ENCODE data around the gene AGBL1. TPM values are rescaled to one million over a fixed set of nuclear protein-coding genes. Genes with fewer than 3 reads are reported as not detected.

AGBL1 gene
- total and polyA plus RNA-seq, 11 donors = under 0.01 to 0.08 (median 0.02) TPM; not detected in 8

- ATAC-seq = no peak
- no peak overlapping the region for H3K27ac ChIP-seq
- H3K36me3 ChIP-seq = no peaks in the 10 kb centered on the region
- intact Hi-C loops (cut with DNase I) = no loop called here
- no peaks in the 10 kb centered on the region for H3K27me3 ChIP-seq
- H3K4me1 ChIP-seq = no peaks in the 10 kb centered on the region
- DNase-seq = no peak
- H3K9me3 ChIP-seq = no peaks in the 10 kb centered on the region
- 49 to 60% (median 50%) methylated on average over 3 of the region's 3 CpGs for WGBS, 4 donors
- no peak overlapping the region for H3K4me3 ChIP-seq
- TF ChIP-seq CTCF (IDR thresholded peaks at IDR 0.05) (no peak), POLR2A (IDR thresholded peaks at IDR 0.05) (no peak)
Observed at GRCh38 chr15:86772369-86773059, 692.8 kb downstream of the AGBL1 start.

- 82 to 89% (median 87%) methylated on average over 1 of the region's 1 CpG for WGBS, 4 donors
- no peak for ATAC-seq
Observed at GRCh38 chr15:86773736-86774135, 694.1 kb downstream of the AGBL1 start.

GRCh38 chr15:86776145-86776544 is 696.5 kb downstream of the AGBL1 start:
- intact Hi-C loops (cut with DNase I) = no loop called here
- WGBS, 4 donors = 82 to 89% (median 86%) methylated on average over 2 of the region's 2 CpGs
- ATAC-seq (no peak), DNase-seq (no peak)
- no peaks in the 10 kb centered on the region for H3K9me3 ChIP-seq
- TF ChIP-seq POLR2A (IDR thresholded peaks at IDR 0.05) (no peak), CTCF (IDR thresholded peaks at IDR 0.05) (no peak)
- H3K4me1 ChIP-seq = no peaks in the 10 kb centered on the region
- no peaks in the 10 kb centered on the region for H3K36me3 ChIP-seq
- H3K4me3 ChIP-seq = no peak overlapping the region
- no peak overlapping the region for H3K27ac ChIP-seq
- H3K27me3 ChIP-seq = no peaks in the 10 kb centered on the region

More at GRCh38 chr15:86773736-86774135, 694.1 kb downstream of the AGBL1 start:
- no peak for DNase-seq
- H3K27me3 ChIP-seq = no peaks in the 10 kb centered on the region
- TF ChIP-seq POLR2A (IDR thresholded peaks at IDR 0.05) = no peak
- no peak for TF ChIP-seq CTCF (IDR thresholded peaks at IDR 0.05)
- H3K36me3 ChIP-seq = no peaks in the 10 kb centered on the region
- H3K4me1 ChIP-seq = no peaks in the 10 kb centered on the region
- intact Hi-C loops (cut with DNase I) = no loop called here
- H3K4me3 ChIP-seq = no peak overlapping the region
- no peaks in the 10 kb centered on the region for H3K9me3 ChIP-seq
- no peak overlapping the region for H3K27ac ChIP-seq

GRCh38 chr15:86796521-86796920 is 716.9 kb downstream of the AGBL1 start:
- intact Hi-C loops (cut with DNase I) = no loop called here
- no peak for ATAC-seq
- peaks cover 0 to 4% (median 0%) of the 10 kb centered on the region in 12 donors for H3K4me1 ChIP-seq

More at GRCh38 chr15:86796521-86796920, 716.9 kb downstream of the AGBL1 start:
- no peak for DNase-seq
- no peak overlapping the region for H3K4me3 ChIP-seq
- H3K27me3 ChIP-seq = no peaks in the 10 kb centered on the region
- no peaks in the 10 kb centered on the region for H3K9me3 ChIP-seq
- no peak for TF ChIP-seq POLR2A (IDR thresholded peaks at IDR 0.05)
- no peak for TF ChIP-seq CTCF (IDR thresholded peaks at IDR 0.05)
- H3K27ac ChIP-seq = no peak overlapping the region
- WGBS, 4 donors = 80 to 97% (median 94%) methylated on average over 1 of the region's 1 CpG
- H3K36me3 ChIP-seq = no peaks in the 10 kb centered on the region

Data from heart left ventricle (tissue), 16 donors.